Measurements from ENCODE around the gene ATXN7L1.

DNA sequence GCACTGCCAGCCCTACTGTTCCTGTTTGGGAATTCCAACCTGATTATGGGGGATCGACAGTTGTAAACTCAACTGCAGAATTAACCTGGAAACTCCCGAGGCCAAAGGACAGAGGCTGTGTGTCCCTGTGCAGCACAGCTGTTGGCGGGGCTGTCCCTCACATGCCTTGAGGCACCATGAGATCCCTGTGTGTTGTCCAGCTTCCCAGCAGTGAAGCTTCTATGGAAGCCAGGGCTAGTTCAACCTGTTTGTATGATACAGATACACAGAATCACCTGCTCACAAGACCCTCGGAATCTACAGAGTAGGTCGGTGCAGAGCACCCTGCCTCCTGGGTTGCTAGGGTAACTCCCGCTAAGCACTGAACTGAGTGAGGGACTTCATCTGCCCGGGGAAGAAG is 234.1 kb downstream of the ATXN7L1 start:
- TF ChIP-seq, protein P1, sequence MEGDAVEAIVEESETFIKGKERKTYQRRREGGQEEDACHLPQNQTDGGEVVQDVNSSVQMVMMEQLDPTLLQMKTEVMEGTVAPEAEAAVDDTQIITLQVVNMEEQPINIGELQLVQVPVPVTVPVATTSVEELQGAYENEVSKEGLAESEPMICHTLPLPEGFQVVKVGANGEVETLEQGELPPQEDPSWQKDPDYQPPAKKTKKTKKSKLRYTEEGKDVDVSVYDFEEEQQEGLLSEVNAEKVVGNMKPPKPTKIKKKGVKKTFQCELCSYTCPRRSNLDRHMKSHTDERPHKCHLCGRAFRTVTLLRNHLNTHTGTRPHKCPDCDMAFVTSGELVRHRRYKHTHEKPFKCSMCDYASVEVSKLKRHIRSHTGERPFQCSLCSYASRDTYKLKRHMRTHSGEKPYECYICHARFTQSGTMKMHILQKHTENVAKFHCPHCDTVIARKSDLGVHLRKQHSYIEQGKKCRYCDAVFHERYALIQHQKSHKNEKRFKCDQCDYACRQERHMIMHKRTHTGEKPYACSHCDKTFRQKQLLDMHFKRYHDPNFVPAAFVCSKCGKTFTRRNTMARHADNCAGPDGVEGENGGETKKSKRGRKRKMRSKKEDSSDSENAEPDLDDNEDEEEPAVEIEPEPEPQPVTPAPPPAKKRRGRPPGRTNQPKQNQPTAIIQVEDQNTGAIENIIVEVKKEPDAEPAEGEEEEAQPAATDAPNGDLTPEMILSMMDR (conservative IDR thresholded peaks at IDR 0.05; ENCODE audit: low read length) = no peak
- no peak for TF ChIP-seq EZH2phosphoT487 (IDR thresholded peaks at IDR 0.05; ENCODE audit: borderline replicate concordance, low read depth, low read length)

All from OCI-LY7 (cell line).